Body of pancreas (tissue), 4 donors: Measurements from ENCODE around the gene D2HGDH.

Experiments used
- CTCF ChIP-seq, 7 experiments: fragments of 450-650 bp in 4 of 7; fragments of 200-600 bp in 3 of 7; sonication (generic) in 3 of 7; IDR thresholded peaks; one replicate each; pipeline ENCODE4 v1.5.1; 2016 to 2019; ENCODE audit warnings: antibody characterized with exemption in 7 of 7
- POLR2A ChIP-seq, 3 donors: fragments of 450-650 bp; IDR thresholded peaks; one replicate each; pipeline ENCODE4 v1.6.1; 2016; ENCODE audit warnings: antibody characterized with exemption in 3 of 3, mild to moderate bottlenecking in 2 of 3

GRCh38 chr2:241754042-241754441 is 19.6 kb downstream of the D2HGDH start:
- TF ChIP-seq CTCF (IDR thresholded peaks at IDR 0.05) (no peak), POLR2A (IDR thresholded peaks at IDR 0.05) (no peak)
